ENCODE measurements around the gene GALNS.

Gene GALNS

DNA sequence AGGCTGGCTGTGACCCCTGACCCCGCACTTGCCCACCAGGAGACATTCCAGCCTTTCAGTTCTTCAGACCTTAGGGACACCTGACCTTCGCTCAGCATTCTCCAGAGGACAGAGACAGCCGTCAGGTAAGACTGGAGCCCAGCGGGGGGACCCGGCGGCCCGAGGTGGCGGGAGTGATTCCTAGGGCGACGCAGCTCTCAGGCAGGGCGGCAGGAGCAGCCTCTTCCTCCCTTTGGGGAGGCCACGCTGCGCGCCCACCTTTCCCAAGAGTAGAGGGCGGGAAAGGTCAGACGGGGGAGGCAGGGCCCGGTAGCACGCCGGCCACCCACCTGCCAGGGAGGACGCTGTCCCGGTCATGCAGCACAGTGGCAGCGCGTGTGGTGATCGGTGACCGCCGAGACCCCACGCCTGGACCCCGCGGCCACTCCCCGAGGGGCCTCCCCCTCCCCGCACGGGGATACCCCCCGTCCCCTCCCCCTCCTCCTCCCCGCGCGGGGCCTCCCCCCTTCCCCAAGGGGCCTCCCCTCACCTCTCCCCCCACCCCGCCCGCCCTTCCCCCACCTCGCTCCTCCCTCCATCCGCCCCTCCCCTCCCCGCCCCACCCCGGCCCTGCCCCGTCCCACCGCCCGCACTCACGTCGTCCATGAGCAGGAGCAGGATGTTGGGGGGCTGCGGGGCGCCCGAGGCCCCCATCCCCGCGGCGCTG, 472 bp downstream of the GALNS start:
- DNase-seq (ENCODE audit: low read depth), result no peak

GRCh38 chr16:88855736-88856121, 1.0 kb downstream of the GALNS start:
- DNase-seq (ENCODE audit: low read depth), result no peak

DNA sequence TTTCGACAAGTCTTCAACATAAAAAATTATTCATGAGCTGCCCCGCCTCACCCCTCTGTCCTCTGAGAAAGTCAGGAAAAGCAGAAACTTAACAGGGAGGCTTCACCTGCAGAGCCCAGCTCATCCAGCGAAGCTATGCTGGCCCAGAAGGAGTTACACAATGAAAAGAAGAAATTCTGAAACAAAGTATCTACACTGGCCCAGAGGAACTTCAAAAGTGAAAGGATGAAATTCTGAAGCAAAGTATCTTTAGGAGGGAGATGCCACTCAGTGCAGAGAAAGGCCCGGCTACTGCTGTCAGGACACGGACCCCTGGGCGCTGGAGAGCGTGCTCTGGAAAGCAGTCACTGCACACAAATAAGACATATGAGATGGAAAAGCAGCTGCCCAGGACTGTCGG, 1.6 kb downstream of the GALNS start:
- no peak for DNase-seq (ENCODE audit: low read depth)

GRCh38 chr16:88854306-88855111, 2.2 kb downstream of the GALNS start:
- DNase-seq (ENCODE audit: low read depth), result peak; percentile 8

DNA sequence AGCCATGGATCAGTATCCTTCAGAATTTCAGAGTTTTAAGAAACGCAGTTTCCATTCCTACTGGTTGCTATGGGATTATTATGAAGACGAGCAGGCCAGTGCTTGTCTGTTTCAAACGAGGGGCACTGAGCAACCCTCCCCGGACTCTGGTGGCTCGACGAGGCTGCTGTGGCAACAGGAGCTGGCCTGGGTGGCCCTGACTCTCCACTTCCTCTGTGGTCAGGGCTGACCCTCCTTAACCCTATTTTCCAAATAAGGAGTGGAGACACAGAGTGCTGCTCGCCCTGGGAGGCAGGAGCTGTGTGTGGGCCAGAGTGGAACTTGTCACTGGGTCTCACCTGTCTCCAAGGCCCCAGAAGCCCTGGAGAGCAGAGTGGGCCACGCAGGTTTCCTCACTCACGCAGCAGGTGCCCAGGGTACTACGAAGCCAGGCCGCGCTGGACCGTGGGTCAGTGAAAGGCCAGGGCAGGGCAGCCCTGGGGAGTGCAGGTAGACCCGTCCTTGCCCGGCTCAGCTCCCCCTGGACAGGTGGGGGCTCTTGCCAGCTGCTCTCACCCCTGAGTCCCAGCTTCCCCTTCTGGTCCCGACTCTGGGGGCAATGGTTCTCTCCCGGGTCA, 3.3 kb downstream of the GALNS start:
- DNase-seq (ENCODE audit: low read depth), result no peak

DNA sequence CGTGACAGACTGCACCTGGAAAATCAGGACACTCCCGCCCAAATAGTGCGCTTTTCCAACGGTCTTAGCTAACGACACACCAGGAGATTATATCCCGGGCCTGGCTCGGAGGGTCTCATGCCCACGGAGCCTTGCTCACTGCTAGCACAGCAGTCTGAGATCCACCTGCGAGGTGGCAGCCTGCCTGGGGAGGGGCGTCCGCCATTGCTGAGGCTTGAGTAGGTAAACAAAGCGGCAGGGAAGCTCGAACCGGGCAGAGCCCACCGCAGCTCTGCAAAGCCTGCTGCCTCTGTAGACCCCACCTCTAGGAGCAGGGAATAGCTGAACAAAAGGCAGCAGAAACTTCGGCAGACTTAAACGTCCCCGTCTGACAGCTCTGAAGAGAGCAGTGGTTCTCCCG, 5.1 kb downstream of the GALNS start:
- DNase-seq (ENCODE audit: low read depth), result no peak

- no peak for DNase-seq (ENCODE audit: low read depth)
These were observed 6.1 kb downstream of the GALNS start for GRCh38 chr16:88850531-88851199.

GRCh38 chr16:88848557-88848956, 8.2 kb downstream of the GALNS start:
- DNase-seq (ENCODE audit: low read depth), result no peak

GRCh38 chr16:88847654-88848053, 9.1 kb downstream of the GALNS start:
- no peak for DNase-seq (ENCODE audit: low read depth)

- no peak for DNase-seq (ENCODE audit: low read depth)
These were observed 10.7 kb downstream of the GALNS start for GRCh38 chr16:88846088-88846487.

DNA sequence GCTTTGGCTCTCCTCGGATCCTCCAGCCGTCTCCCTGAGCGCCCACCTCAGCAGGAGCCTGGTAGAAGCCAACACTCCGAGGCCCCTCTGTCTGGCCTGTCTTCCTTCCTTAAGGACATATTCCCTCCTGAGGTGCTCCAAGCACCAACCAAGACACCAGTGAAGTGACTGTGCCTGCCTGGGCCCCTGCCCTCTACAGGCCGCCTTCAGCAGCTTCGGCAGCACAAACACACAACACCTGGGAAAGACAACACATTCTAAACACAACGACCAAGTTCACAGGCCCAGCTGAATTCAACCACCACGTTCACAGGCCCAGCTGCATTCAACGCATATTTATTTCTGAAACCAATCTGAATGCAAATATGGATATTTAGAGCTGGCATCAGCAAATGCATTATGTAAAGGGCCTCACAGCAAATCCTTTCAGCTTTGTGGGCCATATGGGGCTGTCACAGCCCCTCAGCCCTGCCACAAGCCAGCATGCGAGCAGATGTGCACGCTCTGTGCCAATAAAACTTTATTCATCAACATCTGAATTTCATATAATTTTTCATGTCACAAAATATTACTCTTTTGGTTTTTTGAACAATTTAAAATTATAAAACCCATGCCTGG, 12.2 kb downstream of the GALNS start:
- no peak for DNase-seq (ENCODE audit: low read depth)

GRCh38 chr16:88843256-88843655, 13.5 kb downstream of the GALNS start:
- DNase-seq (ENCODE audit: low read depth), result no peak

DNA sequence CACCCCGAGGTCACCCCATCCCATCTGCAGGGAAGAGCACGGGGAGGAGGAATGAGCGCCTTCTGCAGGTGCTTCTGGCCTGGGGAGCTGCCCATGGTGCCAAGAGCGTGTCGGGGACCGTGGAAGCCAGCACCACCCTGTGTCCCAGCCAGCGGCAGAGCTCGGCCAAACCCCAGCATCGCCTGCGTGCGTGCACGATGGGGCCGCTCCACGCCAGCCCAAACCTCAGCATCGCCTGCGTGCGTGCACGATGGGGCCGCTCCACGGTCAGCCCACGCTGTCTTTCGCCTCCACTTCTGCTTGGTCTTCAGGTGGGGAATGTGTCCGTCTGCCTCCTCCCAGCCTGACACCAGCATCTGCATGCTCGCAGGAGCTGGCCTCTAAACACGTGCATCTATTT, 13.9 kb downstream of the GALNS start:
- no peak for DNase-seq (ENCODE audit: low read depth)

GRCh38 chr16:88842308-88842756, 14.4 kb downstream of the GALNS start:
- DNase-seq (ENCODE audit: low read depth), result no peak

GRCh38 chr16:88841521-88842307, 15.0 kb downstream of the GALNS start:
- no peak for DNase-seq (ENCODE audit: low read depth)

DNA sequence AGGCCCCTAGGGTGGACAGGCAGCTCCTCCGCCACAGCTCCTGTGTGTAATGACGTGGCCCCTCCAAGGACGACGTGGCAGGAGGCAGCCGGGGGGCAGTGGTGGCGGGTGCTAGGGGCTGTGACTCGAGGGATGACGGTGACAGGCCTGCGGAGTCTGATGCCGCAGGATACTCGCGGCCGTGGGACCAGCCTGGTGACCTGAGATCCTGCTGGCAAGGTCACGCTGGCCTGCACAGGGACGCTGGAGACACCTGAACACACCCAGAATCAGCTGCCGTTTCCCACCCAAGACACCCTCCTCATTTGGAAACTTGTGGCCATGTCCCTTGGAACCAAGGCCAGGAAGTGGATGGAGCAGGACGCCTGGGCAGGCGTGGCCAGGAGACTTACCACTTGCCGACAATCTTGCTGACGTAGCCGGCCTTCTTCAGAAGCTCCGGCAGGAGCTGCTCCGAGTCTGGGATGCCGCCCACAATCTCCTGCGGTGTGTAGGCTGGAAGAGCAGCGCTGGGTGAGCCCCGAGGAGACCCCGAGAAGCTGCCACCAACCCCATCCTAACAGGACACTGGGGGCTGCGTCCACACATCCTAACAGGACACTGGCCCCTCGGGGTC, 16.0 kb downstream of the GALNS start:
- no peak for DNase-seq (ENCODE audit: low read depth)

DNA sequence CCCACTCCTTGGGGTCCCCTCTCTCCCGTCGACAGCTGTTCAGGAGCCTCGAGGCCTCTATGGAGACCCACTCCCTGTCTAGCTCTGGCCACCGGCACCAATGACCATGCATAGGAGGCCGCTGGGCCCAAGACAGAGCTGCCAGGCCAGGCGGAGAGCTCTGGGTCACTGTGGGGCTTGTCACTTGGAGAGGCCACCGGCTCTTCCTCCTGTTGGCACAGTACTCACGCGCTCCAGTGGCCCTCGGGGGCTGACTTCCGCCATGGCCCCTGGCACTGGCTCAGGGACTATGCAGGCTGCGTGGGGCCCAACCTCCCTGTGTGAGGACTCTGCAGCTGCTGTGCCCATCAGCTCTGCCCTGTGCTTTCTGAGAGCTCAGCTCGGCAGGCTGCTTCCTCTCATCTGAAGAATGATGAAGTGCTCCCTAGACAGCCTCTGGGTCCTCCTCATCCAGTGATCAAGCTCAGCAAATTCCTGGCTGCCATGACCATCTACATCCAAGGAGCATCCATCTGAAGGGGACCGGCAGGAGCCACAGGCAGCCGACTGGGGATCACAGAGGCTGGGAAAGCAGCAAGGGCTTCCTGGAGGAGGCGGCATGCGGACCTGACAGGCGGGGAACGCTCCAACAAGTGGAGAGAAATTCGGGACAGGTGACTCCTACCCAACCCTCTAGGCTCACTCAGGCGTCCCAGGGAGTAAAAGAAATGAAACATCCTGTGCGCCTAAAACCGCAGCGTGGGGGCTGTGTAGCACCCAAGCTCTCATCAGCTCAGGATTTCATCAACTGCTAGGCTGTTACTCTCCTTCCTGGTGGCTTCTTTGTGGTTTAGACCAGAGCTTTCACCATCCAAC, 16.8 kb downstream of the GALNS start:
- DNase-seq (ENCODE audit: low read depth), result no peak

- DNase-seq (ENCODE audit: low read depth), result no peak
These were observed 17.7 kb downstream of the GALNS start for GRCh38 chr16:88839026-88839529.

GRCh38 chr16:88838566-88838965, 18.2 kb downstream of the GALNS start:
- no peak for DNase-seq (ENCODE audit: low read depth)

GRCh38 chr16:88837806-88838205, 18.9 kb downstream of the GALNS start:
- no peak for DNase-seq (ENCODE audit: low read depth)
